Measurements from ENCODE around the gene COPZ1. TPM values are rescaled to one million over a fixed set of nuclear protein-coding genes. Genes with fewer than 3 reads are reported as not detected.
"Not testable (repeated sequence)": the region's sequence is repeated elsewhere in the genome, so short reads cannot be mapped to it uniquely, and the experiment has no call there.

COPZ1 gene
- total RNA-seq, 1 donor from 2014 or later: 228 TPM

GRCh38 chr12:54294152-54294952 is 30.6 kb upstream of the COPZ1 start:
- DNase-seq (ENCODE audit: low read depth): peak; percentile 62

- no peak for DNase-seq (ENCODE audit: low read depth)
Measured at GRCh38 chr12:54294953-54295566, 29.9 kb upstream of the COPZ1 start.

GRCh38 chr12:54296393-54297099 is 28.4 kb upstream of the COPZ1 start:
- DNase-seq (ENCODE audit: low read depth): no peak

DNA sequence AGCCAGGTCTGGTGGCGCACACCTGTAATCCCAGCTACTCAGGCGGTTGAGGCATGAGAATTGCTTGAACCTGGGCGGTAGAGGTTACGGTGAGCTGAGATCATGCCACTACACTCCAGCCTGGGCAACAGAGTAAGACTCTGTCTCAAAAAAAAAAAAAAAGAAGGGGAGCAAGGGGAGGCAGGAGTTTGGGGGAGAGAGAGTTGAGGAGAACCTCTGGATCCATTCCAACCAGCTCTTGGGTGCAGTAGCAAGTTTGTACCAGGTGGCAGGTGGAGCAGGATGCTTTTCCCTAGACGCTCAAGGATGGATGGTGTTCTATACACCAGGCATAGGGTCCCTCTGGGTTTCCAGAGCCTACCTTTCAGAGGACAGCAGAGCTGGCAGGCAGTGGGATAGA is 26.0 kb upstream of the COPZ1 start:
- DNase-seq (ENCODE audit: low read depth): no peak

GRCh38 chr12:54299515-54300224 is 25.3 kb upstream of the COPZ1 start:
- no peak for DNase-seq (ENCODE audit: low read depth)

GRCh38 chr12:54300225-54300731 is 24.7 kb upstream of the COPZ1 start:
- no peak for DNase-seq (ENCODE audit: low read depth)

DNA sequence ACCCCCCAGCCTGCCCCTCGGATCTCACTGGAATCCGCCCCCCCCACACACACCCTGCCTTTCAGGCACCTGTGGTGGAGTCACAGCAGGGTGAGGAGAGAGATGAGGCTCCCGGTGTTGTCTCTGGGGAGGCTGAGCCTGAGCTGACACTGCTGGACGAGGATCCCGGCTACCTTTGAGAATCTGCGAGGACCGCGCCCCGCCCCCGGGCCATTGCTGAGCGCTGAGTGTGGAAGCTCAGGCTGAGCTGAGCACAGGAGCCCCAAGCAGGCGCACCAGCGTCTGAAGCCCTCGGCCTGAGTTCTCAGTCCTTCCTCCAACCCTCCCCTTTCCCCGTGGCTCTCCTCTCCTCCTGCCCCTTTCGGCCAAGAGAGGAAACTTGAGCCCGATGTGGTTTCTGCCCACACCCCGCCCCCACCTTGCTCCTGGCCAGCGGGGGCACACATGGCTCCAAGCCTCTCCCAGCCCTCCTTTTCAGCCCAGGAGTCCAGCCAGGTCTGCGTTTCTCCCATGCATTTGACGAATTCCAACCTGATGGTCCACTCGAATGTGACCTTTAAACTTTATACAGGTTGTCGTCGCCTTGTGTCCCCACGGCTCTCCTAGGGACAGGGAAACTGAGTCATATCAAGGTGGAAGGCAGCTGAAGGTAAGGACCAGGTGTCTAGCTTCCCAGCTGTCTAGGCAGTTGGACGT is 24.1 kb upstream of the COPZ1 start, which contains the start of gene NFE2:
Gene NFE2, minus strand, starts transcription at position 284 of the 696 bp plus-strand sequence. CDS start 5,767 bp downstream, outside the sequence.
- DNase-seq (ENCODE audit: low read depth): peak; percentile 84

DNA sequence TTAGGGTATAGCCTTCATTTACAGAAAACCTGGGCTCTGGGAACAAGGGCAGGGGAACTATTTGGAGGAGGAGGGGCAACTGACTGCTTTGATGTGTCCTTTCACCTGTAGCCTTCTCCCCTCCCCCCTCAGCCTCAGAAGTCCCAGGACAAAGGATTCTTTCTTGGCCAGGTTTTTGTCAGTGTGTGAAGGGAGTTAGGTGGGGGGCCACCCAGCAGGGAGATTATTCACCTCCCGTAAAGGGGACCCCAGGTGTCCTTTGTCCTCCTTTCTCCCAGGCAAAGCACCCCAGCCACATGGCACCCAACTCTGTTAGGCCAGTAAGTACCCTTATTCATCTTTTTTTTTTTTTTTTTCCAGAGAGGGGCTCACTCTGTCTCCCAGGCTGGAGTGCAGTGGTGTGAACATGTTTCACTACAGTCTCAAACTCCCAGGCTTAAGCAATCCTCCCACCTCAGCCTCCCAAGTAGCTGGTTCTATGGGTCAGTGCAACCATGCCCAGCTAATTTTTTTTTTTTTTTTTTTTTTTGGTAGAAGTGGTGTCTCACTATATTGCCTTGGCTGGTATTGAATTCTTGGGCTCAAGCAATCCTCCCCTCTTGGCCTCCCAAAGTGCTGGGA is 23.4 kb upstream of the COPZ1 start:
- no peak for DNase-seq (ENCODE audit: low read depth)

DNA sequence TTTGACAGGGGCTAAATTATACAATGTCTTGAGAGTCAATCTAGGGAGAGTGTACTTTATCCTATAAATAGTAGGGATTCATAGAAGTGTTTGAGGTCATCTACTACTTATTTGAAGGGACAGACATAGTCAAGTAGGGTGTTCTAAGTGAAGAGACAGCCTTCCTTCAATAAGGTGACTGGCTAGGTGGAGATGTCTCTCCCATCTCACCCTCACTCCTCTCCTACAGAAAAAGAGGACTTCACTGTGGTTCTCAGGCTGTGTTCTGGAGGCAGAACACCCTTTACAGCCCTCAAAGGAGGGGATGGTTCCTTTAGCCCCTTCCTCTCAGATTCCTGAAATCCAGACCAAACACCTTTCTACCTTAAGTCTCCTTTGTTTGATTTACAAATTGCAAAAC is 21.3 kb upstream of the COPZ1 start:
- DNase-seq (ENCODE audit: low read depth): no peak

DNA sequence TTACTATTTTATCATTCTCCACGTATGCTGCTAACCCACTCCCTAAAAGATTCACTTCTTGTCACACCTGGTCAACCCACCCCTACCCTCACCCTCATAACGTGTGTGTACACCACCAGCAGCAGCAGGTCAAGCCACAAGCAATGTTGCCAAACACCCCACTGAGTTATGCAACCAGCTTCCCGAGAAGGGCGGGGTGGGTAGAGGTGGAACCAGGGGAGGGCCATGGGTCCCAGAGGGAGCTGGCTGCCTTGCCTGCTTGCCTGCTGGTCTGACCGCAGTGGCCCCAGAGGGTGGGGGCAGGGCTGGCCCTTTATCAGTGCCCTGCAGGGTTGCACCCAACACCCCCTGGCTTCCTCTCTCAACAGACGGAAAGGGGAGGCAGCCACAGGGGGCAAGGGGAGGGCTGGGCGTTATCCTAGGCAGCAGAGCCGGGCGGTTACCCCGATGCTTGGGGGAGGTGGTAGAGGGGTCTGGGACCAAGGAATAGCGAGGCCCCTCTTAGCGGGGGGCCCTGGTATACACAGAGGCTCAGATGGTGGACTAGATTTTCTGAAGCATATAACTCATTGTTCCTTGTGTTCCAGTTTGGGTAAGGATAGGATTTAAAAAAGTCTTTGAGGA is 20.6 kb upstream of the COPZ1 start:
- DNase-seq (ENCODE audit: low read depth): peak; percentile 80

DNA sequence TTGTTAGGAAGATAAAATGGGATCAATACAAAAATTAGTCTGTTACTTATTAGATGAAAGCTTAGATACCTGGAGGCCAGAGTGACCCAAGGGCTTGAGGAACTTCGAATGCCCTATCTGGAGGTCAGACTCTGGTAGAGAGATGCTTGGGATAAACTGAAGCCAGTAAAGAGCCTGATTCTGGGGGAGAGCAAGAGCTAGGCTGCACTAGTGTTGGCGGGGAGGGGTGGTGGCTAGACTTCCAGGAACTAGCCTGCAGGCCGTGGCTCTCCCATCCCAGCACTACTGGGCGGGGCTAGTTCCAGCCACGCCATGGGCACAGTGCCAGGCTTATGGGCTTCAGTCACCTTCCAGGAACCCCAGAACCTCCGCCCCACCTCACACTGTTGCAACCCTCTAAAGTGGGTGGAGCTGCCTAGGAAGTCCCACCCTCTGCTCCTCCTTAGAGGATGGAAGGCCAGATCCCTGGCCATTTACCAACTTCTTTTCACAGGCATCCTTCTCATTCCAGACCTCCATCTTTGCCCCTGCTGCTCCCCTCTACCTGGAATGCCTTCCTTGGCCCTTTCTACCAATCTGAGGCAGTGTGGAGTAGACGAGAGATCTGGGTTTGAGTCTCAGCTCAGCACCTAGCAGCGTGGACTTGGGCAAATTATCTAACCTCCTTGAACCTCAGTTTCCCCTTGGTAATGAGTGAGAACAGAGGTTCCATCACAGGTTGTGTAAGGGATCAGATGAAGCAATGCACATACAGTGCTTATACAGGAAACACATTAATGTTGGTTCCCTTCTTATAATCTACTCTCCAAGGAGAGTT is 17.8 kb upstream of the COPZ1 start:
- peak; percentile 48 for DNase-seq (ENCODE audit: low read depth)

GRCh38 chr12:54311051-54311450 is 13.9 kb upstream of the COPZ1 start:
- no peak for DNase-seq (ENCODE audit: low read depth)

DNA sequence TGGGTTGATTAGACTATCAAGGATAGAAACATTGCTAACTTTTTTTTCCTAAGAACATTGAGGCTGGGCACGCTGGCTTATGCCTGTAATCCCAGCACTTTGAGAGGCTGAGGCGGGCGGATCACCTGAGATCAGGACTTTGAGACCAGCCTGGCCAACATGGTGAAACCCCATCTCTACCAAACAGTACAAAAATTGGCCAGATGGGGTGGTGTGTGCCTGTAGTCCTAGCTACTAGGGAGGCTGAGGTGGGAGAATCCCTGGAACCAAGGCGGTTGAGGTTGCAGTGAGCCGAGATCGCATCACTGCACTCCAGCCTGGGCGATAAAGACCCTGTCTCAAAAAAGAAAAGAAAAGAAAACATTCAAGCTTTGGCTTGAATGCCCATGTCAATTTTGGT is 12.6 kb upstream of the COPZ1 start:
- DNase-seq (ENCODE audit: low read depth): not testable (repeated sequence)

GRCh38 chr12:54321363-54321762 is 3.6 kb upstream of the COPZ1 start:
- DNase-seq (ENCODE audit: low read depth): no peak

DNA sequence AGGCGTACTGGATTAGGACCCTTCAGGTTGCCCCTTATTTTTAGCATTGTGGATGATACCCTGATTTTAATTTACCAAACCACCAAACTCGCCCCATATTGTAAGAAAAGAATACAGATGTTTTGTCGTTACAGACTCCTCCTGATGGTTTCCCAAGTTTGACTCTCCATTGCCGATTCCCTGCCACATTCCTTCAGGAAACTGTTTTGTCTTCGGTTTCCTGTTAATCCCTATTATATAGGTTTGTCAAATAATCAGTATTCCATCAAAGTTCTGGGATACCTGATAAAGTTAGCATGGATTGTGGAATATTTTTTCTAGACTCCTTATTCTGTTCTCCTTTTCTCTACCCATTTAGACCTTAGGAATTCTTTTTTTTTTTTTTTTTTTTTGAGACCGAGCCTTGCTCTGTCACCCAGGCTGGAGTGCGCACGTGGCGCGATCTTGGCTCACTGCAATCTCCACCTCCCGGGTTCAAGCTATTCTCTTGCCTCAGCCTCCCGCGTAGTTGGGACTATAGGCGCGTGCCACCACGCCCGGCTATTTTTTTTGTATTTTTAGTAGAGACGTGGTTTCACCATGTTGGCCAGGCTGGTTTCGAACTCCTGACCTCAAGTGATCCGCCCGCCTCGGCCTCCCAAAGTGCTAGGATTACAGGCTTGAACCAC is 645 bp downstream of the COPZ1 start:
- not testable (repeated sequence) for DNase-seq (ENCODE audit: low read depth)

DNA sequence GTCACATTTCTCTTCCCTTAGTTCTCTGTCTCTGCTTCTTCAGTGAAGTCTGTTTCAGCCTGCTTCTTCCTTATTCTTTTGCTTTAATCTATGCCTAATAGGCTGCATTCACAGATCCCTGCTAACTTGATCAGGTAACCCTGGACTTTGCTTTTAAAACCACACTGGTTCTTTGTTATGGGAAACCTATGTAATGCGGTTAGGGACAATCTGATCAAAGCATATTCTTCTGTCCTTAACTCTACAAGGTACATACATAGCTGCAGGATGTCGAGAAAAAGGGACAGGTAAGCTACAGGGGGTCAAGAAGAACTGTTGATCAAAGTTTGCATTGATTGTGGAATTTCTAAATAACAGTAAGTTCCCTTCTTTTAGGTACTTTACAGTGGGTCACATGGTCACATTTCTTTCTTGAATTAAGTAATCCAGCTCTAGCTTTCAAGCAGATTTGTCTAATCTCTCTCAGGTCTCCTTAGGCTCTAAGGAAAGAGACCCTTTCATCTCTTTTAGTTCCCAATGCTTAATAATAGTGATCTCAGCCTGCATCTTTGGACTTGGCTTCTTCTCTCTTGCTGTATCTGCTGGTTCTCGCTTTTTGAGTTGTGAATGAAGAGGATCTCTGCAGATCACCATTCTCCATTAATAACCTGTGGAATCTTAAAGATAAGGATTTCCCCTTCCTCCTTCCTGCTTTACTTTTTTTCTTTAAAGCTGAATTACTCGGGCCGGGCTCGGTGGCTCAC is 3.8 kb downstream of the COPZ1 start:
- DNase-seq (ENCODE audit: low read depth): no peak

DNA sequence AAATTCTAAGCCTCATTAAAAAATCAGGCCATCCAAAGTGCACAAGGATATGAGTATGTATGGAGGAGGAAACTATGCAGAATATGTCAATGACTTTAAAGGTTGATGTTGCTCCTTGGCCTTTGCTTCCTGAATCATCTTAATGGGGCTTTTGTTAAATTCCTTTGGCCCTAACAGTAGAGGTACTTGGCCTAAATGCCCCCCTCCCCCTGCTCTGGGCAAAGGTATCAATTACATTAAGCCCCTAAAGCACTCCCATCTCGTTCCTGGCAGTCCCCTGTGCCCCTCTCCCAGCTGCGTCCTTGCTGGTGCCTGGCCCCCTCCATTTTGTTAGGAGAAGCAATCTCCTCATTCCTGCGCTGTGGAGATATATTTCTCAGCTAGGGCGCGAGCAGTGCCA is 4.8 kb downstream of the COPZ1 start:
- no peak for DNase-seq (ENCODE audit: low read depth)

GRCh38 chr12:54330442-54330841 is 5.5 kb downstream of the COPZ1 start:
- DNase-seq (ENCODE audit: low read depth): no peak

All from myocyte (in vitro differentiated cells).